ENCODE measurements around the gene DVL1. TPM values are rescaled to one million over a fixed set of nuclear protein-coding genes. Genes with fewer than 3 reads are reported as not detected.

Gene DVL1
- total and polyA plus RNA-seq, 9 of the 15 experiments (the other 6 are each of a cell fraction or from before 2014, with no cell fraction given), result 0.62 to 135 (median 24.3) TPM

DNA sequence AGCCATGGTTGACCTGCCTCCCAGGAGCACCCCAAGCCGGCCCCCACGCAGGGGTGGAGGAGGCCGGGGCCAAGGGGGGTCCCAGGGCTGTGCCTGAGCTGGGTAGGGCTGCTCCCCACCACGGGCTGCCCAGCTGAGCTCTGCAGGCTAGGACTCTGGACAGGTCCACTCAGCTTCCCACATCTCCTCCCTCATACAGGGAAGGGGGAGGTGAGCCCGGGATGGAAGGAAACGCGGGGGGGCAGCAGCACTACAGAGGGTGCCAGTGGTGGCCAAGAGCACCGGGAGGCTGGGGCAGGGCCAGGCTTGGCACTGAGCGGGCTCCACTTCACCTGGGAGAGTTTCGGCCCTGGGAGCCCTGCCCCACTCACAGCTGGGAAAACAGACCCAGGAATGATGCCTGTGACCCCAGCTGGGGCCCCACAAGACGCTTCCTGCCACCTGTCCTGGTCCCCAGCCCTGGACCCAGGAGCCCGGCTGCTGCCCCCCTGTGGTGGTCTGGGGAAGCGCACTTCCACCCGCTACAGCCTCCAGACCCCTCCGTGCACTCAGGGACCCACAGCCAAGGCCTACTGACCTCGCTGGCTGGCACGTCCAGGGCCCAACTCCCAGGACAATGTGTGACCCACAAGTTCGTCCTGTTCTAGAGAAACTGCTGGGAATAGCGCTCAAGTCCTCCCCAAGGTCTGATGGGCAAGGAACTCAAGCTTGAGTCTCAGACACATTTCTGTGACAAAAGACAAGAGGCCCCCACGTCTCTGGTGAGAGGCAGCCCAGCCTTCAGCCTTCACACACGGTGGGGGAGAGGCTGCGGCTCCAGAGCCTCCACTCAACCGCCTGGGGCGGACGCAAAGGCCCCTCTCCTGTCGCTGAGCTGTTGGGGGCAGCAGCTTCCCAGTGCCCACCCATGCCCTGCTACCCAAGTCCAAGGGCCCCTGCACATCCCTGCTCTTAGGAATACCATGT is 22.8 kb upstream of the DVL1 start:
- H3K9me3 ChIP-seq (replicated peaks; ENCODE audit: control insufficient read depth, insufficient read depth, low read depth, low read length), result no peaks in the 10 kb centered on the region; the same call in 1 of the 2 replicates
- in situ Hi-C loops (cut with MboI), result no loop called here
- ATAC-seq, result peak; percentile 69
- H3K4me1 ChIP-seq (replicated peaks in 1 of 2; ENCODE audit: control insufficient read depth in 2 of 2, insufficient read depth in 2 of 2, low read length in 2 of 2), result peaks cover 16 to 56% of the 10 kb centered on the region in 2 experiments
- no TSS peak for BruUV-seq (replicated peaks)
- H3K4me3 ChIP-seq, result no peak overlapping the region
- peak; percentile 80 to 87 (median 82) for DNase-seq (ENCODE audit: extremely low read depth in 1 of 4, low spot score in 3 of 4)
- H3K27me3 ChIP-seq (ENCODE audit: control insufficient read depth in 2 of 2, insufficient read depth in 2 of 2, low read length in 2 of 2), result no peaks in the 10 kb centered on the region
- peaks cover 31% of the 10 kb centered on the region for H3K79me2 ChIP-seq (ENCODE audit: control insufficient read depth, insufficient read depth, low read length)
- H3K9ac ChIP-seq (ENCODE audit: insufficient read depth in 1 of 2, low read depth in 2 of 2, low read length in 2 of 2), result peak overlapping the region; percentile 15 to 47; a peak in 2 of 4 replicates
- FAIRE-seq, result peak; percentile 71
- H3K9me1 ChIP-seq (ENCODE audit: control insufficient read depth, insufficient read depth, low read length), result peaks cover 6% of the 10 kb centered on the region
- POLR2A ChIA-PET, result interaction anchor here (0.7 to 1.8 kb wide), 9 partner anchors 15 to 76 kb away, joined by 3 to 6 read pairs (median 3); partner anchors contain the start of genes CCNL2 and MRPL20
- peaks cover 26% of the 10 kb centered on the region for H3K36me3 ChIP-seq (ENCODE audit: control insufficient read depth, insufficient read depth, low read length)
- peaks cover 7% of the 10 kb centered on the region; the same call in 1 of the 2 replicates for H4K20me1 ChIP-seq (replicated peaks; ENCODE audit: control insufficient read depth, insufficient read depth, low read length)
- intact Hi-C loops (cut with micrococcal nuclease), result loop anchor here (2.0 to 10.0 kb wide), 2 partner anchors 21 to 133 kb away; no protein-coding TSS in a partner anchor
- H3K4me2 ChIP-seq (ENCODE audit: insufficient read depth, low read length), result no peak overlapping the region; the same call in 1 of the 2 replicates
- CTCF ChIA-PET (ENCODE audit: low intra/inter-chr PET ratio), result no interaction called here
- no peak overlapping the region for H2AFZ ChIP-seq (ENCODE audit: low read depth, low read length)
- 37% methylated on average over 24 of the region's 26 CpGs for WGBS (ENCODE audit: insufficient coverage, low coverage, missing lambda C conversion rate)
- 0 out of 3 replicates have a peak overlapping the region, but pooled peaks have one; percentile 11 for H3K27ac ChIP-seq (ENCODE audit: extremely low read depth, low read depth, low read length)
- TF ChIP-seq KDM4B (IDR thresholded peaks at IDR 0.05; ENCODE audit: borderline replicate concordance in 2 of 2, low read depth in 1 of 2) (0 out of 4 replicates have a peak, but pooled peaks of 1 of the 2 experiments have one; percentile 48), ZC3H11A (IDR thresholded peaks at IDR 0.05; ENCODE audit: low read depth, low read length) (no peak), CBX5 (IDR thresholded peaks at IDR 0.05; ENCODE audit: borderline replicate concordance, low read depth) (no peak), MCM5 (IDR thresholded peaks at IDR 0.05; ENCODE audit: low read depth) (no peak), FOSL1 (tag; conservative IDR thresholded peaks at IDR 0.05) (no peak), DDX20 (tag; IDR thresholded peaks at IDR 0.05; ENCODE audit: low read depth) (no peak), FOXA3 (CRISPR knock-in tag; conservative IDR thresholded peaks at IDR 0.05 in 1 of 2, IDR thresholded peaks at IDR 0.05 in 1 of 2) (0 out of 4 replicates have a peak, but pooled peaks of 1 of the 2 experiments have one; percentile 9), SMARCB1 (IDR thresholded peaks at IDR 0.05; ENCODE audit: insufficient read length, low read depth) (no peak), NCOA4 (IDR thresholded peaks at IDR 0.05; ENCODE audit: partially characterized antibody) (no peak), NR3C1 (CRISPR knock-in tag; IDR thresholded peaks at IDR 0.05) (no peak), FOXP1 (CRISPR knock-in tag; IDR thresholded peaks at IDR 0.05) (no peak), MYNN (IDR thresholded peaks at IDR 0.05) (0 out of 2 replicates have a peak, but pooled peaks have one; percentile 44), MYNN (CRISPR knock-in tag; IDR thresholded peaks at IDR 0.05) (no peak), SRSF9 (IDR thresholded peaks at IDR 0.05; ENCODE audit: borderline replicate concordance, low read depth, low read length) (no peak), SMAD3 (CRISPR knock-in tag; conservative IDR thresholded peaks at IDR 0.05) (no peak), DPF2 (IDR thresholded peaks at IDR 0.05) (no peak), ZBTB1 (CRISPR knock-in tag; IDR thresholded peaks at IDR 0.05; ENCODE audit: borderline replicate concordance, low read depth) (0 out of 2 replicates have a peak, but pooled peaks have one; percentile 3), CAMTA2 (CRISPR knock-in tag; conservative IDR thresholded peaks at IDR 0.05) (0 out of 2 replicates have a peak, but pooled peaks have one; percentile 77), ZNF77 (CRISPR knock-in tag; IDR thresholded peaks at IDR 0.05) (no peak)
- TF ChIP-seq, protein P1, sequence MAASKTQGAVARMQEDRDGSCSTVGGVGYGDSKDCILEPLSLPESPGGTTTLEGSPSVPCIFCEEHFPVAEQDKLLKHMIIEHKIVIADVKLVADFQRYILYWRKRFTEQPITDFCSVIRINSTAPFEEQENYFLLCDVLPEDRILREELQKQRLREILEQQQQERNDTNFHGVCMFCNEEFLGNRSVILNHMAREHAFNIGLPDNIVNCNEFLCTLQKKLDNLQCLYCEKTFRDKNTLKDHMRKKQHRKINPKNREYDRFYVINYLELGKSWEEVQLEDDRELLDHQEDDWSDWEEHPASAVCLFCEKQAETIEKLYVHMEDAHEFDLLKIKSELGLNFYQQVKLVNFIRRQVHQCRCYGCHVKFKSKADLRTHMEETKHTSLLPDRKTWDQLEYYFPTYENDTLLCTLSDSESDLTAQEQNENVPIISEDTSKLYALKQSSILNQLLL (CRISPR knock-in tag; IDR thresholded peaks at IDR 0.05; ENCODE audit: borderline replicate concordance), result no peak
- TF ChIP-seq, protein P2, sequence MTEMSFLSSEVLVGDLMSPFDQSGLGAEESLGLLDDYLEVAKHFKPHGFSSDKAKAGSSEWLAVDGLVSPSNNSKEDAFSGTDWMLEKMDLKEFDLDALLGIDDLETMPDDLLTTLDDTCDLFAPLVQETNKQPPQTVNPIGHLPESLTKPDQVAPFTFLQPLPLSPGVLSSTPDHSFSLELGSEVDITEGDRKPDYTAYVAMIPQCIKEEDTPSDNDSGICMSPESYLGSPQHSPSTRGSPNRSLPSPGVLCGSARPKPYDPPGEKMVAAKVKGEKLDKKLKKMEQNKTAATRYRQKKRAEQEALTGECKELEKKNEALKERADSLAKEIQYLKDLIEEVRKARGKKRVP (CRISPR knock-in tag; IDR thresholded peaks at IDR 0.05), result peak; percentile 3; the same call in 1 of the 2 replicates
